Ovary (tissue), 9 donors: ENCODE results near the gene ADSL. TPM values are rescaled to one million over a fixed set of nuclear protein-coding genes. Genes with fewer than 3 reads are reported as not detected.
"Not testable (repeated sequence)": the region's sequence is repeated elsewhere in the genome, so short reads cannot be mapped to it uniquely, and the experiment has no call there.

Experiments
- DNase-seq, 5 donors: peaks; one replicate each; pipeline ENCODE4 v3.0.0-alpha.2; 2019 to 2020
- H3K27ac ChIP-seq, 2 donors: fragments of 200-600 bp; one replicate each; pipeline versions ENCODE4 v1.5.1 to v1.8.0; 2019 to 2022
- H3K27me3 ChIP-seq: fragments of 200-600 bp; one replicate; pipeline ENCODE4 v1.8.0; 2022
- H3K36me3 ChIP-seq: fragments of 200-600 bp; sonication (generic); one replicate; pipeline ENCODE4 v1.5.1; 2019
- H3K4me1 ChIP-seq: one replicate; pipeline ENCODE4 v1.8.1; 2013; ENCODE audit warnings: mild to moderate bottlenecking, moderate library complexity; ENCODE audit not compliant: insufficient read depth
- H3K4me3 ChIP-seq: fragments of 200-600 bp; sonication (generic); one replicate; pipeline ENCODE4 v1.5.1; 2017
- H3K9me3 ChIP-seq, 2 donors: fragments of 200-600 bp in 1 of 2; sonication (generic) in 1 of 2; one replicate each; pipeline versions ENCODE4 v1.5.1 to v1.8.1; 2013 to 2019; ENCODE audit warnings: mild to moderate bottlenecking in 1 of 2, moderate library complexity in 1 of 2
- EP300 ChIP-seq: sonication (generic); formaldehyde crosslinking; IDR thresholded peaks from one replicate; pipeline ENCODE4 v1.6.1; 2017; ENCODE audit warnings: antibody characterized with exemption
- POLR2A ChIP-seq: fragments of 450-650 bp; IDR thresholded peaks from one replicate; pipeline ENCODE4 v1.6.1; 2017; ENCODE audit warnings: antibody characterized with exemption, mild to moderate bottlenecking, moderate library complexity
- WGBS, 3 donors: extraction: QIAGEN DNeasy Blood & Tissue Kit in 1 of 3; methylation state at CpG; one replicate each; pipeline versions ENCODE4 v1.1.5 to v1.1.7; 2013 to 2017; 5-methylcytosine and 5-hydroxymethylcytosine counted together
- intact Hi-C, 4 donors: fragments of 100-400 bp; cut with DNase I; formaldehyde crosslinking; loops; one replicate each; pipeline versions ENCODE4 v1.11.0 to v1.15.1; 2022 to 2023
- polyA plus RNA-seq, 2 donors: library from polyadenylated mRNA; stranded (reverse); fragments of 200-250 nt in 1 of 2; fragments of 350-450 nt in 1 of 2; fragmentation: Illumina TruSeq in 1 of 2; extraction: RNeasy Lipid Tissue Mini Kit (QIAGEN cat#74804) in 1 of 2; gene quantifications; one replicate each; pipeline ENCODE4 v1.2.3, GENCODE V29; 2013 to 2014
- total RNA-seq, 7 donors: library from RNA; depleted of rRNA in 2 of 7; stranded (reverse); fragments of >200 nt in 2 of 7; fragmentation: NEBNext Ultra II Directional in 3 of 7; extraction: Animal tissue kit (Norgen Biotek cat#: 25700) in 3 of 7; gene quantifications; one replicate each; pipeline versions ENCODE4 v1.1.0 to v1.2.4, GENCODE V29; 2016 to 2023
- TF ChIP-seq, protein P1 (sequence below), 3 donors: fragments of 450-650 bp in 2 of 3; fragments of 200-600 bp in 1 of 3; IDR thresholded peaks; one replicate each; pipeline versions ENCODE4 v1.5.1 to v1.8.0; 2016 to 2022; ENCODE audit warnings: antibody characterized with exemption in 3 of 3, mild to moderate bottlenecking in 1 of 3
- donor health status: DM: no; HTN: no; CAD: no; lungs with moderate emphysema.
- donor health status: DM: no; HTN: no; CAD: no.
- donor health status: Bipolar disorder and iron deficiency.
- donor health status: DM: yes; HTN: yes; CAD: no.
- donor health status: DM: no; HTN: no; CAD: no.
- donor health status: DM: yes; HTN: yes; CAD: no.

Gene ADSL
- total and polyA plus RNA-seq, 9 donors, result 45.1 to 63.5 (median 49.7) TPM

DNA sequence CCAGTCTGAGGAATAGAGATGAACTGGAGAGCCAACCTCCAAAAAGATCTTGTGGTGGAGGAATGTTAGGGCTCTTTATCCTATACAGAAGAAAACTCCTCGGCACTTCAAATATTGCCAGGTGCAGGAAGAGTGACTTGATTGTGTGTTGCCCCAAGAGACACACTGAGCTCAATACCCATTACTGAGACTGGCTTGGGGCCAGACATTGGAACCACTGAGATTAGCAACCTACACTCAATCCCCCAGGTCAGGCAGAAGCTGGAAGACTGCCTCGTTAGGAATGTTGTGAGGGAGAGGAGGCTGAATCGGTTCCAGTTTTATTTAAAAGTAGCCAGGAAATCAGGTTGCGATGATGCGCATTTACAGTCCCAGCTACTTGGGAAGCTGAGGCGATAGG, 21.7 kb downstream of the ADSL start:
- Histone ChIP-seq H3K4me3 (no peak overlapping the region), H3K9me3 (no peaks in the 10 kb centered on the region), H3K4me1 (peaks cover 1% of the 10 kb centered on the region), H3K27ac (no peak overlapping the region), H3K36me3 (no peaks in the 10 kb centered on the region), H3K27me3 (no peaks in the 10 kb centered on the region)
- WGBS, 3 donors, result 67 to 75% (median 71%) methylated on average over 6 of the region's 6 CpGs
- no peak for TF ChIP-seq EP300
- no peak for TF ChIP-seq POLR2A
- TF ChIP-seq, protein P1, sequence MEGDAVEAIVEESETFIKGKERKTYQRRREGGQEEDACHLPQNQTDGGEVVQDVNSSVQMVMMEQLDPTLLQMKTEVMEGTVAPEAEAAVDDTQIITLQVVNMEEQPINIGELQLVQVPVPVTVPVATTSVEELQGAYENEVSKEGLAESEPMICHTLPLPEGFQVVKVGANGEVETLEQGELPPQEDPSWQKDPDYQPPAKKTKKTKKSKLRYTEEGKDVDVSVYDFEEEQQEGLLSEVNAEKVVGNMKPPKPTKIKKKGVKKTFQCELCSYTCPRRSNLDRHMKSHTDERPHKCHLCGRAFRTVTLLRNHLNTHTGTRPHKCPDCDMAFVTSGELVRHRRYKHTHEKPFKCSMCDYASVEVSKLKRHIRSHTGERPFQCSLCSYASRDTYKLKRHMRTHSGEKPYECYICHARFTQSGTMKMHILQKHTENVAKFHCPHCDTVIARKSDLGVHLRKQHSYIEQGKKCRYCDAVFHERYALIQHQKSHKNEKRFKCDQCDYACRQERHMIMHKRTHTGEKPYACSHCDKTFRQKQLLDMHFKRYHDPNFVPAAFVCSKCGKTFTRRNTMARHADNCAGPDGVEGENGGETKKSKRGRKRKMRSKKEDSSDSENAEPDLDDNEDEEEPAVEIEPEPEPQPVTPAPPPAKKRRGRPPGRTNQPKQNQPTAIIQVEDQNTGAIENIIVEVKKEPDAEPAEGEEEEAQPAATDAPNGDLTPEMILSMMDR (IDR thresholded peaks at IDR 0.05), result no peak
- no peak for DNase-seq
- intact Hi-C loops, result no loop called here

DNA sequence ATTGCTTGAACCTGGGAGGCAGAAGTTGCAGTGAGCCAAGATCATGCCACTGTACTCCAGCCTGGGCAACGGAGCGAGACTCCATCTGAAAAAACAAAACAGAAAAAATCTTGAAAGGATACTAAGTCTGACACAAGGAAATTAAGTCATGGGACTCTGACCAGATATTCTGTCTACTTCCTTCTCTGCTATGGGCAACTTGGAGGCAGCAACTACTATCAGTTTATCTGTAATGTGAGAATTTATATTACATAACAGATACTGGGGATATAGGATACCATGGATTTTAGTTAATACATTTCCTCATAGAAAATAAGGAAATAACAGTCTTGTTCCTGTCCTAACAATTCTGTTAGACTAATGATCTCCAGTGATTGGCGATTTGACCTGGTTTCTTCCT, 22.5 kb downstream of the ADSL start:
- Histone ChIP-seq H3K36me3 (no peaks in the 10 kb centered on the region), H3K27me3 (no peaks in the 10 kb centered on the region), H3K27ac (no peak overlapping the region), H3K9me3 (no peaks in the 10 kb centered on the region), H3K4me1 (peaks cover 1% of the 10 kb centered on the region), H3K4me3 (no peak overlapping the region)
- TF ChIP-seq, protein P1 (IDR thresholded peaks at IDR 0.05), result no peak
- TF ChIP-seq POLR2A, result no peak
- TF ChIP-seq EP300, result no peak
- intact Hi-C loops, result no loop called here
- 85 to 95% (median 92%) methylated on average over 3 of the region's 3 CpGs for WGBS, 3 donors
- DNase-seq, result no peak

DNA sequence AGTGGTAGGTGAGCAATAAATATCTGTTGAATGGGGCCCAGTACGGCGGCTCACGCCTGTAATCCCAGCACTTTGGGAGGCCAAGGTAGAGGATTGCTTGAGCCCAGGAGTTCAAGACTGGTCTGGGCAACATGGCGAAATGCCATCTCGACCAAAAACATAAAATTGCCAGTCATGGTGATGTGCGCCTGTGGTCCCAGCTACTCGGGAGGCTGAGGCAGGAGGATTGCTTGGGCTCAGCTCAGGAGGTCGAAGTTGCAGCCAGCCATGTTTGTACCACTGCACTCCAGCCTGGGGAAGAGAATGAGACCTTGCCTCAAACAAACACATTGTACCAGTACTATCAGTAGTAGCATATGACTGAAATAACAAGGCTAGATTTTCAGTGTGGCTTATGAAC, 28.3 kb downstream of the ADSL start:
- Histone ChIP-seq H3K4me3 (no peak overlapping the region), H3K9me3 (no peaks in the 10 kb centered on the region), H3K27me3 (no peaks in the 10 kb centered on the region), H3K36me3 (no peaks in the 10 kb centered on the region), H3K27ac (no peak overlapping the region), H3K4me1 (peaks cover 1% of the 10 kb centered on the region)
- WGBS, 3 donors, result 88 to 98% (median 94%) methylated on average over 8 of the region's 8 CpGs
- intact Hi-C loops, result no loop called here
- TF ChIP-seq, protein P1 (IDR thresholded peaks at IDR 0.05), result no peak
- TF ChIP-seq EP300, result no peak
- TF ChIP-seq POLR2A, result no peak
- DNase-seq, result no peak

- H3K27me3 ChIP-seq, result no peaks in the 10 kb centered on the region
- DNase-seq, result no peak
- no peaks in the 10 kb centered on the region for H3K9me3 ChIP-seq
- no peak for TF ChIP-seq POLR2A
- TF ChIP-seq, protein P1 (IDR thresholded peaks at IDR 0.05), result no peak
- TF ChIP-seq EP300, result no peak
- H3K4me1 ChIP-seq, result no peaks in the 10 kb centered on the region
- no peak overlapping the region for H3K27ac ChIP-seq
- H3K36me3 ChIP-seq, result no peaks in the 10 kb centered on the region
- H3K4me3 ChIP-seq, result no peak overlapping the region
- WGBS, 3 donors, result 79 to 88% (median 87%) methylated on average over 5 of the region's 5 CpGs
- intact Hi-C loops, result no loop called here
Observed at GRCh38 chr22:40376149-40376548, 29.8 kb downstream of the ADSL start.

DNA sequence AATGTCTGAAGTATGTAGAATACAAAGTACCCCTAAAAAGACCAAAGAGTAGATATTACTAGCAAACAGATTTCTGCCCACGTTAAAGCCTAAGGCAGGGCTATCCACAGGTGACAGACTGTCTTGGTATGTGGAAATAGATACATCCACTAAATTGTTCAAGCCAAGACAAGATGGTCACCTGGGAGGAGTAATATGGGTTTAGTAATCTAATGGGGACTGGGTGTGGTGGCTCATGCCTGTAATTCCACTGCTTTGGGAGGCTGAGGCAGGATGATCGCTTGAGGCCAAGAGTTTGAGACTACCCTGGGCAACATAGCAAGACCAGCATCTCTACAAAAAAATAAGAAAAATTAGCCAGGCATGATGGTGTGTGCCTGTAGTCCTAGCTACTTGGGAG, 31.6 kb downstream of the ADSL start:
- 93 to 98% (median 96%) methylated on average over 2 of the region's 2 CpGs for WGBS, 3 donors
- Histone ChIP-seq H3K9me3 (no peaks in the 10 kb centered on the region), H3K27ac (no peak overlapping the region), H3K4me3 (no peak overlapping the region), H3K4me1 (no peaks in the 10 kb centered on the region), H3K36me3 (no peaks in the 10 kb centered on the region), H3K27me3 (no peaks in the 10 kb centered on the region)
- TF ChIP-seq POLR2A (no peak), EP300 (no peak)
- TF ChIP-seq, protein P1 (IDR thresholded peaks at IDR 0.05), result no peak
- intact Hi-C loops, result no loop called here
- no peak for DNase-seq

- DNase-seq, H3K27ac ChIP-seq, H3K9me3 ChIP-seq, H3K27me3 ChIP-seq, H3K36me3 ChIP-seq, intact Hi-C loops, H3K4me1 ChIP-seq, H3K4me3 ChIP-seq: not testable (repeated sequence)
- 93% methylated on average over 11 of the region's 11 CpGs for WGBS, 3 donors
Observed at GRCh38 chr22:40378448-40378847, 32.1 kb downstream of the ADSL start.
